HepG2 (cell line): ENCODE results near the gene ATP8A1.

Experiments used
- AKAP8 ChIP-seq: sonication (generic); formaldehyde crosslinking; IDR thresholded peaks from 2 replicates; pipeline ENCODE4 v1.5.1; 2020; ENCODE audit warnings: mild to moderate bottlenecking, missing genetic modification reagents
- ARNTL ChIP-seq: sonication (generic); formaldehyde crosslinking; IDR thresholded peaks from 2 replicates; pipeline ENCODE4 v1.4.0; 2020; ENCODE audit warnings: mild to moderate bottlenecking, missing genetic modification reagents
- CTCF ChIP-seq: sonication (generic); formaldehyde crosslinking; IDR thresholded peaks from 2 replicates; pipeline ENCODE4 v1.5.0; 2020; ENCODE audit warnings: mild to moderate bottlenecking, missing genetic modification reagents, moderate library complexity
- E2F5 ChIP-seq: sonication (generic); formaldehyde crosslinking; conservative IDR thresholded peaks from 2 replicates; pipeline ENCODE4 v1.4.0; 2020; ENCODE audit warnings: missing genetic modification reagents
- POLR2AphosphoS2 ChIP-seq: IDR thresholded peaks from 2 replicates; pipeline ENCODE4 v1.6.1; 2011; ENCODE audit warnings: low read depth, low read length, improper control_type of control experiment
- ZSCAN25 ChIP-seq: sonication (generic); formaldehyde crosslinking; IDR thresholded peaks from 2 replicates; pipeline ENCODE4 v1.8.0; 2022; ENCODE audit warnings: mild to moderate bottlenecking, missing genetic modification reagents
- TF ChIP-seq, protein P1 (sequence below): IDR thresholded peaks from 2 replicates; pipeline ENCODE4 v1.6.1; 2012; ENCODE audit warnings: low read length, improper control_type of control experiment

DNA sequence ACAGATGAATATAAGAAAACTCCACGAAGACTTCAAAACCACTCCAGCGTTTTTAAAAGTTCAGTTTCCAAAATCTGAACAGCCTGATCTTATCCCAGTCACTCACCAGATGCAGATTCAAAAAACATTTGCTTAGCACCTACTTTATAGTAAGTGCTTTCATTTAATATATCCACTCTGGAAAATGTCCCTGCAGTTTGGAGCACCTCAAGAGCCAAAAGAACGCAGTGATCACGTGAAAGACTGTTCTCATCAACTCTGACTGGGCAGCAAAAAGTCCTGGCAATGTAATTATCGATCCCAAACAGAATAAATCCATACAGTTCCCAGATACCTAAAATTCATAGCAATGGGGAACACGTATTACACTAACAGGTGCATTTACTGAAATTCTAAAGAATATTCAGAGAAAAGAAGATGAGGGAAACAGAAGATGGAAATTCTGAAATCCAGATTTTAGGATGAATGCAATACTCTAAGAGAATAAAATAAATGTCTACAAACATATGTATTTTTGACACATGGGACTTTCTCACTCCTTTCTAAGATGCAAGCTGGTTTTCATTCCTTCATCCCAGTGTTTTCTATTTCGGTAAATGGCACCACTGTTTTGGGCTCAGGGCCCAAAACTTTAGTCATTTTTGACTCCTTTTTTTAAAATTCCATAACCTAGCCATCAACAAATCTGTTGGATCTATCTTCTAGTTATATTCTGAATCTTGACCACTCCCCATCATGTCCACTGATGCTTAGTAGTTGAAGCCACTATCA lies 13.9 kb downstream of the ATP8A1 start:
- TF ChIP-seq ZSCAN25 (no peak), AKAP8 (no peak), ARNTL (no peak), CTCF (CRISPR knock-in tag) (no peak), POLR2AphosphoS2 (no peak), E2F5 (no peak)
- TF ChIP-seq, protein P1, sequence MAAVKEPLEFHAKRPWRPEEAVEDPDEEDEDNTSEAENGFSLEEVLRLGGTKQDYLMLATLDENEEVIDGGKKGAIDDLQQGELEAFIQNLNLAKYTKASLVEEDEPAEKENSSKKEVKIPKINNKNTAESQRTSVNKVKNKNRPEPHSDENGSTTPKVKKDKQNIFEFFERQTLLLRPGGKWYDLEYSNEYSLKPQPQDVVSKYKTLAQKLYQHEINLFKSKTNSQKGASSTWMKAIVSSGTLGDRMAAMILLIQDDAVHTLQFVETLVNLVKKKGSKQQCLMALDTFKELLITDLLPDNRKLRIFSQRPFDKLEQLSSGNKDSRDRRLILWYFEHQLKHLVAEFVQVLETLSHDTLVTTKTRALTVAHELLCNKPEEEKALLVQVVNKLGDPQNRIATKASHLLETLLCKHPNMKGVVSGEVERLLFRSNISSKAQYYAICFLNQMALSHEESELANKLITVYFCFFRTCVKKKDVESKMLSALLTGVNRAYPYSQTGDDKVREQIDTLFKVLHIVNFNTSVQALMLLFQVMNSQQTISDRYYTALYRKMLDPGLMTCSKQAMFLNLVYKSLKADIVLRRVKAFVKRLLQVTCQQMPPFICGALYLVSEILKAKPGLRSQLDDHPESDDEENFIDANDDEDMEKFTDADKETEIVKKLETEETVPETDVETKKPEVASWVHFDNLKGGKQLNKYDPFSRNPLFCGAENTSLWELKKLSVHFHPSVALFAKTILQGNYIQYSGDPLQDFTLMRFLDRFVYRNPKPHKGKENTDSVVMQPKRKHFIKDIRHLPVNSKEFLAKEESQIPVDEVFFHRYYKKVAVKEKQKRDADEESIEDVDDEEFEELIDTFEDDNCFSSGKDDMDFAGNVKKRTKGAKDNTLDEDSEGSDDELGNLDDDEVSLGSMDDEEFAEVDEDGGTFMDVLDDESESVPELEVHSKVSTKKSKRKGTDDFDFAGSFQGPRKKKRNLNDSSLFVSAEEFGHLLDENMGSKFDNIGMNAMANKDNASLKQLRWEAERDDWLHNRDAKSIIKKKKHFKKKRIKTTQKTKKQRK = no peak
